Thoracic aorta (tissue), 2 donors: ENCODE data around the gene CBL. TPM values are rescaled to one million over a fixed set of nuclear protein-coding genes. Genes with fewer than 3 reads are reported as not detected.
"Not testable (repeated sequence)": the region's sequence is repeated elsewhere in the genome, so short reads cannot be mapped to it uniquely, and the experiment has no call there.

ENCODE experiments used
- ATAC-seq: fragments of 150-250 bp; one replicate; pipeline ENCODE4 v1.8.0; 2017; ENCODE audit warnings: low read depth; ENCODE audit not compliant: insufficient number of reproducible peaks, low FRiP score
- DNase-seq: peaks from one replicate; pipeline ENCODE4 v3.0.0-alpha.2; 2020; ENCODE audit warnings: low spot score
- H3K27ac ChIP-seq, 2 donors: fragments of 200-600 bp; sonication (generic); 1 replicate in 1 of 2; 2 replicates in 1 of 2; pipeline ENCODE4 v1.5.1; 2016; ENCODE audit warnings: mild to moderate bottlenecking in 2 of 2, moderate library complexity in 2 of 2
- H3K27me3 ChIP-seq: fragments of 200-600 bp; sonication (generic); replicated peaks from 2 replicates; pipeline ENCODE4 v1.6.0; 2016; ENCODE audit warnings: mild to moderate bottlenecking; ENCODE audit not compliant: insufficient read depth
- H3K36me3 ChIP-seq: fragments of 200-600 bp; sonication (generic); one replicate; pipeline ENCODE4 v1.5.1; 2016
- H3K4me1 ChIP-seq, 2 donors: fragments of 200-600 bp; sonication (generic); 1 replicate in 1 of 2; 2 replicates in 1 of 2; pipeline versions ENCODE4 v1.5.1 to v1.6.0; 2016; ENCODE audit warnings: low read depth in 2 of 2, mild to moderate bottlenecking in 1 of 2; ENCODE audit not compliant: control insufficient read depth in 1 of 2
- H3K4me3 ChIP-seq: fragments of 200-600 bp; sonication (generic); 2 replicates; pipeline ENCODE4 v1.5.1; 2016; ENCODE audit warnings: mild to moderate bottlenecking
- H3K9me3 ChIP-seq: fragments of 200-600 bp; sonication (generic); 2 replicates; pipeline ENCODE4 v1.5.1; 2016
- total RNA-seq, 2 donors: library from RNA; depleted of rRNA; stranded (reverse); fragments of >200 nt; gene quantifications; one replicate each; pipeline versions ENCODE4 v1.1.0 to v1.2.3, GENCODE V29; 2016
- TF ChIP-seq, protein P1 (sequence below): fragments of 200-600 bp; sonication (generic); IDR thresholded peaks from one replicate; pipeline ENCODE4 v1.5.1; 2019; ENCODE audit warnings: antibody characterized with exemption

Gene CBL
- total RNA-seq, 2 donors from 2014 or later: 21.0 to 23.2 TPM

GRCh38 chr11:119179342-119179741 is 26.8 kb upstream of the CBL start:
- Histone ChIP-seq H3K27me3 (no peaks in the 10 kb centered on the region), H3K27ac (no peak overlapping the region), H3K9me3 (no peaks in the 10 kb centered on the region), H3K36me3 (peaks cover 41% of the 10 kb centered on the region), H3K4me1 (peaks cover 0 to 3% of the 10 kb centered on the region in 2 donors), H3K4me3 (no peak overlapping the region)
- TF ChIP-seq, protein P1, sequence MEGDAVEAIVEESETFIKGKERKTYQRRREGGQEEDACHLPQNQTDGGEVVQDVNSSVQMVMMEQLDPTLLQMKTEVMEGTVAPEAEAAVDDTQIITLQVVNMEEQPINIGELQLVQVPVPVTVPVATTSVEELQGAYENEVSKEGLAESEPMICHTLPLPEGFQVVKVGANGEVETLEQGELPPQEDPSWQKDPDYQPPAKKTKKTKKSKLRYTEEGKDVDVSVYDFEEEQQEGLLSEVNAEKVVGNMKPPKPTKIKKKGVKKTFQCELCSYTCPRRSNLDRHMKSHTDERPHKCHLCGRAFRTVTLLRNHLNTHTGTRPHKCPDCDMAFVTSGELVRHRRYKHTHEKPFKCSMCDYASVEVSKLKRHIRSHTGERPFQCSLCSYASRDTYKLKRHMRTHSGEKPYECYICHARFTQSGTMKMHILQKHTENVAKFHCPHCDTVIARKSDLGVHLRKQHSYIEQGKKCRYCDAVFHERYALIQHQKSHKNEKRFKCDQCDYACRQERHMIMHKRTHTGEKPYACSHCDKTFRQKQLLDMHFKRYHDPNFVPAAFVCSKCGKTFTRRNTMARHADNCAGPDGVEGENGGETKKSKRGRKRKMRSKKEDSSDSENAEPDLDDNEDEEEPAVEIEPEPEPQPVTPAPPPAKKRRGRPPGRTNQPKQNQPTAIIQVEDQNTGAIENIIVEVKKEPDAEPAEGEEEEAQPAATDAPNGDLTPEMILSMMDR: no peak
- no peak for DNase-seq
- no peak for ATAC-seq

GRCh38 chr11:119179983-119180382 is 26.2 kb upstream of the CBL start:
- TF ChIP-seq, protein P1: no peak
- no peak for ATAC-seq
- Histone ChIP-seq H3K27ac (no peak overlapping the region), H3K4me1 (peaks cover 0 to 3% of the 10 kb centered on the region in 2 donors), H3K4me3 (no peak overlapping the region), H3K27me3 (no peaks in the 10 kb centered on the region), H3K9me3 (no peaks in the 10 kb centered on the region), H3K36me3 (peaks cover 34% of the 10 kb centered on the region)
- no peak for DNase-seq

- Histone ChIP-seq H3K4me1 (peaks cover 0 to 3% of the 10 kb centered on the region in 2 donors), H3K27ac (no peak overlapping the region), H3K36me3 (peaks cover 27% of the 10 kb centered on the region), H3K9me3 (no peaks in the 10 kb centered on the region), H3K4me3 (no peak overlapping the region), H3K27me3 (no peaks in the 10 kb centered on the region)
- TF ChIP-seq, protein P1: no peak
- DNase-seq: no peak
- no peak for ATAC-seq
These were observed 25.1 kb upstream of the CBL start for GRCh38 chr11:119180729-119181676.

DNA sequence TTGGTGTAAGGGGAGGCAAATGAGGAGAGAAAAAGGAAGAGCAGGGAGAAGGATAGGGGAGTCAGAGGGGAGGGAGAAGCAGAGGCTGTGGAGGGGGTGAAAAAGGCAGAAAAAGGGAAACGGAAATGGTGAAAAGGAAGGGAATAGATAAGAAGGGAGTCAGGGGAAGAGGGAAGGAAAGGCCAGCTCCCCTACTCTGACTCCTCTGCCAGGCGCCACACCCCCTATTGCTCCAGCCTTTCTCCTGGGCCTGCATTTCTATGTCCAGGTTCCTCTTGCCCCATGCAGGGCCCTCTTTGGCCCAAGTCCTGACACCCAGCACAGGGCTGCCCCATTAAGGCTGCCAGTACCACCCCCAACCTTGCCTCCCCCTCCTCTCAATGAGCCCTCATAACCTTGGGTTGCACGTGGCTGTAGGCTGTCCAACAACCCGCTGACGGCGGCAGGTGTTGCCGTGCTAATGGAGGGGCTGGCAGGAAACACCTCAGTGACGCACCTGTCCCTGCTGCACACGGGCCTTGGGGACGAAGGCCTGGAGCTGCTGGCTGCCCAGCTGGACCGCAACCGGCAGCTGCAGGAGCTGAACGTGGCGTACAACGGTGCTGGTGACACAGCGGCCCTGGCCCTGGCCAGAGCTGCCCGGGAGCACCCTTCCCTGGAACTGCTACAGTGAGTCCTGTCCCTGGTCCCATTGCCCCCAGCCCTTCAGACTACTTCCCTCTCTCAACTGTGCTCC is 24.3 kb upstream of the CBL start:
- no peaks in the 10 kb centered on the region for H3K27me3 ChIP-seq
- peaks cover 0 to 3% of the 10 kb centered on the region in 2 donors for H3K4me1 ChIP-seq
- no peak for DNase-seq
- H3K27ac ChIP-seq: no peak overlapping the region
- H3K4me3 ChIP-seq: no peak overlapping the region
- H3K9me3 ChIP-seq: no peaks in the 10 kb centered on the region
- TF ChIP-seq, protein P1: no peak
- no peak for ATAC-seq
- H3K36me3 ChIP-seq: peaks cover 26% of the 10 kb centered on the region

DNA sequence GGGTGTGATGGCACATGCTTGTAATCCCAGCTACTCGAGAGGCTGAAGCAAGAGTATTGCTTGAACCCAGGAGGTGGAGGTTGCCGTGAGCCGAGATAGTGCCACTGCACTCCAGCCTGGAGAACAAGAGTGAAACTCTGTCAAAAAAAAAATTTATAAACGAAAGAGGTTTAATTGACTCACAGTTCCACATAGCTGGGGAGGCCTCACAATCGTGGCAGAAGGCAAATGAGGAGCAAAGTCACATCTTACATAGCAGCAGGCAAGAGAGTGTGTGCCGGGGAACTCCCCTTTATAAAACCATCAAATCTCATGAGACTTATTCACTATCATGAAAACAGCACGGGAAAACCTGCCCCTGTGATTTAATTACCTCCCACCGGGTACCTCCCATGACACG is 21.7 kb upstream of the CBL start:
- peaks cover 17% of the 10 kb centered on the region for H3K36me3 ChIP-seq
- not testable (repeated sequence) for H3K4me1 ChIP-seq, ATAC-seq, H3K4me3 ChIP-seq, H3K27me3 ChIP-seq, DNase-seq, H3K9me3 ChIP-seq, H3K27ac ChIP-seq
